HG02759 (cell line): ENCODE measurements around the gene RSL24D1.

Source experiments
- ATAC-seq: cut with Tn5 transposase; IDR thresholded peaks from one replicate; pipeline ENCODE4 v1.9.1; 2021; ENCODE audit warnings: mild to moderate bottlenecking, moderate library complexity; ENCODE audit not compliant: unreplicated experiment

Gene RSL24D1

GRCh38 chr15:55196458-55197361 lies at the start of gene RSL24D1:
Gene RSL24D1 (minus strand): TSS chr15:55196941. CDS start chr15:55196890, 51 bp downstream.
- peak; percentile 96 for ATAC-seq

DNA sequence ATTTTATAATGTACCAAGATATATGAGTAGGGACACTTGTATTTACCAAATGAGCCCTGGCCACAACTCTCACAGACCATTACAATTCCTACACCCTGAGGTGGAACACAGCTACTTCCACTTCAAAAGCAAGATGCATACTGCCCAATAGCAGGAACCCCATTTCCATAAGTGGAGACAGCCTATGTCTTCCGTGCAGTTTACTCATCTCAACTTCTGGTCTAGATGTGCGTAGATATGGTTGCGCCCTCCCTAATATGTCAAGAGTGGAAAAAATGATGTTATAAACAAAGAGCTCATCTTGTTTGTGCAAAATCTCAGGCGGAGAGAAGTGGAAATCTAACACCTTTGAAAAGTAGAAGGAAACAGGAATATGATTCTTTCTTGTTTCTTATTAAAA lies 48.3 kb upstream of the RSL24D1 start:
- ATAC-seq, result no peak

DNA sequence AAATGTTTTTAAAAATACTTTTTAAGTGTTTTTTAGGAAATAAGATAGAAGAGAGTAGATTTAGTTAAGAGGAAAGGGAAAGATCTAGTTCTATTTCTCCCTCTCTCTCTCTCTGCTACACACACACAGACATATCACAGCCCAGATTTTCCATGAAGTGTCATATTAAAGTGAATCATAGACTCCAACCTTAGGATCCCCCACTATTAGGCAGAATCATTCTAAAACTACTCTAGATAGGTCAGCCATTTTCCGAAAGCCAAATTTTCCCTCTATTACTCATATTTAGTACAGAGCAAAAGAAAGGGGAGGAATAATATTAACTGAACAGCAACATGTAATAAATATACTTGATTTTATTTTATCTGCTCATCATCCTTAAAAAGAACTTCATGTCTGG lies 45.1 kb upstream of the RSL24D1 start:
- ATAC-seq, result no peak

DNA sequence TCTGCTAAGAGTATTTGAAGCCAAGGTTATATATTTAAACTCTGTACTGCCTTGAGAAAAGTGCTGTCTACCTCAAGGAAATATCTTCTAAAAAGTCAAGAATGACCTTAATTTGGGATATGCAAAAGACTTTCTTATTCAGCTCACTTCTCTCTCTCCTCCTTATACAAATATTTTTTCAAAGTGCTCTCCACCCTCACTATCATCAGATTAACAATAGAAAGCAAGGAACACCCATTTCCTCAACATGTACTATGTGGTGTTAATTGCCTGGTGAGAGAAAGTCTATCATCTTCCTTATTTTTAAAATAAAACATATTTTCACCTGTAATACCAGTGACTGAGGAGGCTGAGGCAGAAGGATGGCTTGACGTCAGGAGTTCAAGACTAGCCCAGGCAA lies 44.4 kb upstream of the RSL24D1 start:
- ATAC-seq, result no peak

- ATAC-seq, result no peak
Measured at GRCh38 chr15:55240125-55240760, 43.5 kb upstream of the RSL24D1 start.

DNA sequence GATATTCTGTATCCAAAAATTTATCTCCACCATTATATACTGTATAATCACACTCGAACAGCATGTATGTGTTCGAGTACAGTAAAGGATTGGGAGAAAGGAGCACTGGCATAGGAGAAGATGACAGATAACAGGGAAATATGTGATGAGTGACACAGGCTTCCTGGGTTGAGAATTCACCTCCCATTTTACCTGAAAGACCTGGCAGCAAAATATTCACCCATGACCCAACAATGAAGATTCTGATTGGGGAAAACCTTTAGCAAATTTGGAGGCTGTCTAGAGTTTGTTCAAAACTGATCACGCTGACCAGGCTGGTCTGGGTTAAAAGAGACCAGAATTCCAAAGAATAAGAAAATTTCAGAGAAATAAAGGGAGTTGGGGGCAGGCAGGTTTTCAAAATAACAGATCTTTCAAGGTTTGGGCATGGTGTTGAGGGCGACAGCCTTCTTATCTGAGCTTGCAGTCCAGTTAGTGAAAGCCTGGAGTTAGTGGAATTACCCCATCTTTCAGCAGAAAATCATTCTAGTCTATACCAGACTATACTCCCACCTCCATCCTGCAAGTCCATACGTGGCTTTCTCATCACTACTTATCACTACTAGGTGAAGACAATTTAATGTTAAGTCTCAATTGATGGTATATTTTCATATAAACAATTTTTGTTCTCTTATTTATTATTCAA lies 42.8 kb upstream of the RSL24D1 start:
- no peak for ATAC-seq

GRCh38 chr15:55238877-55239276 lies 42.1 kb upstream of the RSL24D1 start:
- ATAC-seq, result no peak

DNA sequence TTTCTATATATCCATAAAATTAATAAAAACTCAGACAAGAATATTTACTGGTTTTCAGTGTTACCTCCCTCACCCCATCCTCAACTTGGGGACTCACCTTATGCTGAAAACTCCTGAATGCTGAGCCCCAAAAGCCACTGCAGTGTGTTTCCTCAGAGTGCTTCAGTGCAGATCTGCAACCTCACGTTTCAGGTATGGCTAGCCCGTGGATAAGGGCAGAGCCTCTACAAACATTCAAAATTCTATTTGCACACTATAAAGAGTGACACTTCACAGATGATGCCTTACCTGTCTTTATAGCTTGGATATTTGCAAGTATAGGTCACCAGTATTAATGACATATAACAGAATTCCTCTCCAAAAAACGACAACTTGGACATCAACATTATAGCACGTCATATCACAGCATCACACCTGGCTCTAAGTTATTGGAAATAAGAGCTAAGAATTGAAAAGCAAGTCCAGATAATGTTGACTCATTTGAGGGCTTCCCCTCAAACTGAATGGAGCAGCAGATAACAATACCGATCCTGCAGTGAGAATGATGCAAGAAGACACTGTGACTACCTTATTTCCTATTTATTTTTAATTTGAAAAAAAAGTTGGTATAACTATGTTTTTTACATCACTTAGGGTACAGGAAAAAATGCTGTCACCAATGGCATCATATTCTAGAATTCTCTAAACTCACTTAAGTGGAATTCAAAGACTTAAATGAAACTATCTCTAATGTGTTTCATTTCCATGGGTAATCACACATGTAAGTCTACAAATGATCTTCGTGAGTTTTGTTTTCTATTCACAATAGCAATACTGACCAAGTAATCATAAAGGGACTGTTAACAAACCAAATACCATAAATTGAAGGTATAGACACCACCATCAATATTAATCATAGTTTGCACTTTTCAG lies 40.7 kb upstream of the RSL24D1 start:
- ATAC-seq, result no peak

DNA sequence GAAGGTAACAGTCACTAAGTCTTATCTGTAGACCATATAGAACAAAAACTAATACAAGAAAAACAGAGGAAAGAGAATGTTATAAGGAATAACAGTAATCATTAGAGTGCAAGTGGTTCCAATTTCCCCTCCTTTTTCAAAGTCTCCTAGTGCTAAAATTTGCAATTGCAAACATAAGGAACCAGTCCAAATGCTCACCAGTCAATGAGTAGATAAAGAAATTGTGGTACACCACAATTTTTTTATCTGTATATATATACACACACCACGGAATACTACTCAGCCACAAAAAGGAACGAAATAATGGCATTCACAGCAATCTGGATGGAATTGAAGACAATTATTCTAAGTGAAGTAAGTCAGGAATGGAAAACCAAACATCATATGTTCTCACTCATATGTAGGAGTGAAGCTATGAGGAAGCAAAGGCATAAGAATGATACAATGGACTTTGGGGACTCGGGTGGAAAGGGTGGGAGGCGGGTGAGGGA lies 38.9 kb upstream of the RSL24D1 start:
- no peak for ATAC-seq

DNA sequence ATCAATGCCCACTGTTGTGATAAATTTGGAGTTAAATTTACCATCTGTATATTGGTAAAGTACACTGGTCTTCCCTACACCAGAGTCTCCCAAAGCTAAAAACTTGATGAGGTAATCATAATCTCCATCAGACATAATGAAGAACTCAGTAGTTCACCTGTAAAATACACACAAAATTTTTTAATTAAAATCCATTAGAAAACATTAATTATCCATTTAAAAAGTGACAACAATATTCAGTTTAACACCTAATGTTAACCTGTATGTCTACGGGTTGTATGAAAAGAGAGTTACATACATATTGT lies 38.0 kb upstream of the RSL24D1 start:
- no peak for ATAC-seq

GRCh38 chr15:55234104-55234799 lies 37.5 kb upstream of the RSL24D1 start:
- ATAC-seq, result no peak

- ATAC-seq, result no peak
Measured at GRCh38 chr15:55231455-55231854, 34.7 kb upstream of the RSL24D1 start.

DNA sequence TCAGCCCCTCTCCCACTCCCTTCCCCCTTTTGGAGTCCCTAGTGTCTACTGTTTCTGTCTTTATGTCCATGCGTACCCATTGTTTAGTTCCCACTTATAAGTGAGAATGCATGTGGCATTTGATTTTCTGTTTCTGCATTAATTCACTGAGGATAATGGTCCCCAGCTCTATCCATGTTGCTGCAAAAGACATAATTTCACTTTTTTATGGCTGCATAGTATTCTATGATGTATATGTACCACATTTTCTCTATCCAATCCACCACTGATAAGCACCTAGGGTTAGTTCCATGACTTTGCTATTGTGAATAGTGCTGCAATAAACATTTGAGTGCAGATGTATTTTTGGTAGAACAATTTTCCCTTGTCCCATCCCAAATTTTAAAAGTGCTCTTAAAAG lies 34.2 kb upstream of the RSL24D1 start:
- ATAC-seq, result no peak

DNA sequence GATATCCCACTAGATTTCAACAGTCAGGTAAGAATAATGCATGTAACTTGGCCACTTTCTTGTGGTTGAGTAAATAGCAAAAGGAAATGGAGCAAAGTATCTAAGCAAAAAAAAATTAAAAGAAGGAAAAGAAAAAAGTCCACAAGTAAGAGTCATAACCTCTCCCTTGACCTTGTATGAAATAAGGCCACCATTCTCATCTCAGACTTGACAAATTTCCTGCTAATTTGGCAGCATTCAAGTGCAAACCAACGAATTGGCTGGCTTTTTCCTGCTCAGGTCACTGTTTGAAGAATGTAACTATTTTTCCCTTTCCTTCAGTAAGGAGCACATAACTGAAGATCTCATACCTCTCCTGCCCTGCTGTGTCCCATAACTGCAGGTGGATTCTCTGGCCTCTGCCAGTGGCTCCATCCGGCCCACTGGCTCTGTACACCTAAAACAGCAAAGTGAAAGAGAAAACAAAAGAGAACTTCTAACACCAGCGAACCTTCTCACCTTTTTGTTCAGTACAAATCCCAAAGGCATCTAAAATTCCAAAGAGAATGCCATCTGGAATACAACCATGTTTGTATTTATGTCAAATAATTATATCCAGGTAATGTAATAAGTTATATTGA lies 33.4 kb upstream of the RSL24D1 start:
- ATAC-seq, result no peak

DNA sequence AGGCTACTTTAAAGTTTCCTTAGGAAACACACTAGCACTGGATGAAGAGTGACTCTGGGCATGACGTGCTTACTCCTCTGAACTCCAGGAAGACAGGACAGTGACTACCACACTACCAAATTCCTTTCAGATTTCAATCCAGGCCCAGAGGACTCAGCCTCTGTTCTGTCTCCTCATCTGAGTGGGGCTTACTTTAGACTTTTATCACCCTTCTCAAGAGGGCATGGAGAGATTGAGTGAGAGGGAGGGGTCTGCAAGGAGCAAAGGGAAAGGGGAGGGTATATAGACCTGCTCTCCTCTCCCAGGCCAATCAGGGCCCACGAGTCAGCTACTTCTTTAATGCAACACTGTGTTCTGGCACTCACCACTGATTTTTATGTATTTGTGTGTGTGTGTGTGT lies 29.4 kb upstream of the RSL24D1 start:
- ATAC-seq, result no peak

DNA sequence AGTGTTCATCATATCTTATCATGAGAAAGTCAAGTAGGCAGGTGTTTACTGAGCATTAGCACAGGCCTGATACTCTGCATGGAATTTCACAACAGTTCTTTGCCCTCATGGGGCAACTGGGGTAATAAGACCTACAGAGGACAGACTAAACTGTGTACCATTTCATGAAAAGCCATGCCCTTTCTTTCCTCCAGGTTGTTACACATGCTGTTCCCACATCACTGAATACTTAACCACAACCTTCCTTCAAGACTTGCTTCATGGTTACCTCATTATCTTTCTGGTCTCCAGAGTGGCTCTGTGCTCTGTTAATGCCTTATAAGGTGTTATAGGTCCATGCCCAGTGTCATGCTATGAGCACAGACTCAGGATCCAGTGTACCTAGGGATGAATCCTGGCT lies 28.2 kb upstream of the RSL24D1 start:
- ATAC-seq, result peak; percentile 42

- ATAC-seq, result peak; percentile 64
Measured at GRCh38 chr15:55222588-55222987, 25.8 kb upstream of the RSL24D1 start.

GRCh38 chr15:55221090-55222011 lies 24.6 kb upstream of the RSL24D1 start:
- peak; percentile 51 for ATAC-seq

DNA sequence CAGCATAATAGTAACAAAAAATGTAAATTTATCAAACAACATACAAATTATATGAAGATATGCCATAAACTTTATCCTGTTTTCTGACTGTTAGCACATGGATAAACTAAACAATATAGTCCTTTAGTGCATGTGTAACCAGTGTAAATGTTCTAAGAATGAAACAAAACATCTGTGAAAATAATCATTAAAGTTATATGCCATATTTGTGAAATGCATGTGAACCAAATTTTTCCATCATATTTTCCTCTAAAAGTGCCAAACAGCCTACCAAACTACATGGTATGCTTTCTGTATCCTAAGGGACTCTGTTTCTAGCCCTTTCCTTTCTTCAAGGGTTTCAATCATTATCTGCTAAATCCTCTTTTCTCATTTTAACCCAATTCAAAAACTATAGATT lies 23.9 kb upstream of the RSL24D1 start:
- ATAC-seq, result no peak
